GM23248 (cell line): ENCODE data around the gene MAN1A1. TPM values are rescaled to one million over a fixed set of nuclear protein-coding genes. Genes with fewer than 3 reads are reported as not detected.

Experiments used
- DNase-seq: peaks from one replicate; pipeline ENCODE4 v3.0.0-alpha.2; 2015
- H2AFZ ChIP-seq: fragments of 200-600 bp; sonication (generic); 2 replicates; pipeline ENCODE4 v1.6.1; 2016; ENCODE audit warnings: antibody characterized with exemption
- H3F3A ChIP-seq: fragments of 200-600 bp; sonication (generic); 2 replicates; pipeline ENCODE4 v1.6.1; 2016; ENCODE audit warnings: mild to moderate bottlenecking, antibody characterized with exemption, mixed run types; ENCODE audit not compliant: insufficient read depth
- H3K27ac ChIP-seq: fragments of 200-600 bp; sonication (generic); 2 replicates; pipeline ENCODE4 v1.5.1; 2016; ENCODE audit warnings: mild to moderate bottlenecking
- H3K27me3 ChIP-seq: fragments of 200-600 bp; sonication (generic); replicated peaks from 2 replicates; pipeline ENCODE4 v1.6.1; 2016; ENCODE audit warnings: mild to moderate bottlenecking; ENCODE audit not compliant: insufficient read depth
- H3K36me3 ChIP-seq: fragments of 200-600 bp; sonication (generic); 2 replicates; pipeline ENCODE4 v1.6.1; 2016; ENCODE audit warnings: low read depth, mild to moderate bottlenecking
- H3K4me1 ChIP-seq: fragments of 200-600 bp; sonication (generic); 2 replicates; pipeline ENCODE4 v1.6.1; 2016; ENCODE audit warnings: mild to moderate bottlenecking; ENCODE audit not compliant: insufficient read depth
- H3K4me2 ChIP-seq: fragments of 200-600 bp; sonication (generic); one replicate; pipeline ENCODE4 v1.6.1; 2016; ENCODE audit warnings: mild to moderate bottlenecking; ENCODE audit not compliant: unreplicated experiment
- H3K4me3 ChIP-seq: fragments of 200-600 bp; sonication (generic); 2 replicates; pipeline ENCODE4 v1.5.1; 2016; ENCODE audit warnings: mild to moderate bottlenecking
- H3K79me2 ChIP-seq: fragments of 200-600 bp; sonication (generic); 2 replicates; pipeline ENCODE4 v1.6.1; 2016; ENCODE audit warnings: mild to moderate bottlenecking; ENCODE audit not compliant: insufficient read depth
- H3K9ac ChIP-seq: fragments of 200-600 bp; sonication (generic); 2 replicates; pipeline ENCODE4 v1.6.1; 2016; ENCODE audit warnings: mild to moderate bottlenecking
- H3K9me2 ChIP-seq: fragments of 200-600 bp; sonication (generic); 2 replicates; pipeline ENCODE4 v1.6.1; 2016; ENCODE audit warnings: mixed run types, mild to moderate bottlenecking, moderate library complexity; ENCODE audit not compliant: insufficient read depth
- H3K9me3 ChIP-seq: fragments of 200-600 bp; sonication (generic); one replicate; pipeline ENCODE4 v1.6.1; 2017; ENCODE audit warnings: low read depth
- H4K20me1 ChIP-seq: fragments of 200-600 bp; sonication (generic); 2 replicates; pipeline ENCODE4 v1.6.0; 2016; ENCODE audit not compliant: insufficient read depth
- EZH2 ChIP-seq: fragments of 200-600 bp; sonication (generic); IDR thresholded peaks from 2 replicates; pipeline ENCODE4 v1.6.1; 2018; ENCODE audit warnings: antibody characterized with exemption, mild to moderate bottlenecking; ENCODE audit not compliant: insufficient read depth, poor library complexity, severe bottlenecking
- EZH2phosphoT487 ChIP-seq: fragments of 200-600 bp; sonication (generic); IDR thresholded peaks from 2 replicates; pipeline ENCODE4 v1.6.1; 2018; ENCODE audit warnings: antibody characterized with exemption, moderate library complexity, mild to moderate bottlenecking, low read depth; ENCODE audit not compliant: insufficient read depth
- WGBS, 2 experiments: methylation state at CpG; one replicate each; pipeline ENCODE4 v1.1.6; 2015 to 2017; ENCODE audit warnings: low lambda C conversion rate in 2 of 2, low coverage in 1 of 2; ENCODE audit errors: missing lambda C conversion rate in 2 of 2; 5-methylcytosine and 5-hydroxymethylcytosine counted together
- in situ Hi-C: fragments of 300-500 bp; cut with MboI; formaldehyde crosslinking; loops from 2 replicates; pipeline ENCODE4 v1.15.0; 2020
- polyA plus RNA-seq: library from polyadenylated mRNA; unstranded; fragments of >200 nt; fragmentation: Nextera tagmentation; extraction: Ambion mirVana; gene quantifications from 2 replicates; pipeline ENCODE4 v1.2.1, GENCODE V29; 2016
- total RNA-seq: library from RNA; depleted of rRNA; stranded (reverse); fragments of >200 nt; shearing (Covaris generic); gene quantifications from 2 replicates; pipeline ENCODE4 v1.2.3, GENCODE V29; 2014

The MAN1A1 gene
- total and polyA plus RNA-seq, 2 experiments from 2014 or later = 9.8 to 33.4 TPM

DNA sequence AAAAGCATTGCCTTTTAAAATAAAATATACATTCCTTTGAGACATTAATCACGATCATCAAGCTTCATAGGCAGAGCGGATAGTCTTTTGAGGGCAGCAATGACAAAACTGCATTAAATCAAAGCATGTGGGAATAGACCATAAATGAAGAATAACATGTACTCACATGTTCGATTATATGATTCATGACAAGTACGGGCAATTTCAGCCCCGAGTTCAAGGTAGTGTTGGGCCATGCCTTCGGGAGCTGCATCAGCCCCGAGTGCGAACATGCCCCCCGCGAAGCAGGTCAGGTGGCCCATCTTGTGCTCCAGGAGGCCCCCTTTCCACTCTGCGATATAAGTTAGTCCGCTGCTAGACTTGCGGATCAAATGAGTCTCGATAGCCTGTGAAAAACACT, 160.1 kb downstream of the MAN1A1 start:
- in situ Hi-C loops = no loop called here
- no peak overlapping the region for H3K27ac ChIP-seq
- H3K4me1 ChIP-seq = no peaks in the 10 kb centered on the region
- H3K9me3 ChIP-seq = no peaks in the 10 kb centered on the region
- WGBS, 2 experiments = 82 to 84% methylated on average over 14 of the region's 14 CpGs
- no peaks in the 10 kb centered on the region for H3F3A ChIP-seq
- H3K9ac ChIP-seq = no peak overlapping the region
- H3K4me2 ChIP-seq = no peak overlapping the region
- no peak overlapping the region for H3K4me3 ChIP-seq
- TF ChIP-seq EZH2 (no peak), EZH2phosphoT487 (no peak)
- DNase-seq = no peak
- no peaks in the 10 kb centered on the region for H3K36me3 ChIP-seq
- H3K79me2 ChIP-seq = no peaks in the 10 kb centered on the region
- no peaks in the 10 kb centered on the region for H3K9me2 ChIP-seq
- H2AFZ ChIP-seq = no peak overlapping the region
- H3K27me3 ChIP-seq = no peaks in the 10 kb centered on the region
- H4K20me1 ChIP-seq = no peaks in the 10 kb centered on the region

GRCh38 chr6:119187596-119187995, 162.0 kb downstream of the MAN1A1 start:
- Histone ChIP-seq H3K9me3 (no peaks in the 10 kb centered on the region), H3K79me2 (no peaks in the 10 kb centered on the region), H2AFZ (no peak overlapping the region), H3K4me1 (no peaks in the 10 kb centered on the region), H3K27ac (no peak overlapping the region), H3K27me3 (no peaks in the 10 kb centered on the region), H3K36me3 (no peaks in the 10 kb centered on the region), H3K4me2 (no peak overlapping the region), H3K9me2 (no peaks in the 10 kb centered on the region), H4K20me1 (no peaks in the 10 kb centered on the region), H3F3A (no peaks in the 10 kb centered on the region), H3K9ac (no peak overlapping the region), H3K4me3 (no peak overlapping the region)
- in situ Hi-C loops = no loop called here
- 68 to 84% methylated on average over 1 of the region's 1 CpG for WGBS, 2 experiments
- TF ChIP-seq EZH2phosphoT487 = no peak
- no peak for TF ChIP-seq EZH2
- no peak for DNase-seq

- no peak for DNase-seq
- 73 to 74% methylated on average over 5 of the region's 5 CpGs for WGBS, 2 experiments
- no peak overlapping the region for H3K4me3 ChIP-seq
- no peaks in the 10 kb centered on the region for H4K20me1 ChIP-seq
- no peak overlapping the region for H3K9ac ChIP-seq
- H3K27ac ChIP-seq = no peak overlapping the region
- H3F3A ChIP-seq = no peaks in the 10 kb centered on the region
- in situ Hi-C loops = no loop called here
- H3K79me2 ChIP-seq = no peaks in the 10 kb centered on the region
- H3K9me2 ChIP-seq = no peaks in the 10 kb centered on the region
- no peaks in the 10 kb centered on the region for H3K4me1 ChIP-seq
- no peaks in the 10 kb centered on the region for H3K36me3 ChIP-seq
- no peaks in the 10 kb centered on the region for H3K9me3 ChIP-seq
- H2AFZ ChIP-seq = no peak overlapping the region
- no peaks in the 10 kb centered on the region for H3K27me3 ChIP-seq
- TF ChIP-seq EZH2phosphoT487 = no peak
- TF ChIP-seq EZH2 = no peak
- no peak overlapping the region for H3K4me2 ChIP-seq
These were observed 163.1 kb downstream of the MAN1A1 start for GRCh38 chr6:119186490-119186889.

DNA sequence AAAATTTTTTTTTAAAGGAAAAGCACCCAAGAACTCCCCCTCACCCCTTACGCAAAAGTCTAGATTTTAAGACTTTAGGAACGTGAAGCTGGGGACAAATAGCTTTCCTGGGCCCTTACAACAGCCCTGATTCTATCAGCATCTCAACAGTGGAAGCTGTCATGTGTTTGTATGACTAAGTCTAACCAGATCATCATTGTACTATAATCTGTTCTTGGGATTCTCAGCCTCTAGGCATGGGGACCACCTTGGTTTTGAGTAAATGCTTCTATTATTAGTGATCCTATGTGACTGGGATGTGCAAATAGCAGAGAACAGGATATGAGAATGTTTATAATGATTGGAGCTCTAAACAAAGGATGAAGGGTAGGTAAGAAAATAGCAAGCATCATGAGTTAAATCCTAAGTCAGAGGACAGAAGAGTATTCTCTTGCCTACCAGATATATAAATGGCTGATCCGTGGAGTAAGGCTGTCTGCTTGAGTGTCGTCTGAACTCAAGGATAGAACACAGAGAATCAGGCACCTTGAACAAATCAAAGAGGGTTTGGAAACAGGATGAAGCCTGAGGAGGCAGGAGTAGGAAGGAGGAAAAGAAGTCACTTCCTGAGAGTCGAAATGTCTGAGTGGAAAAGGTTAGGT, 165.4 kb downstream of the MAN1A1 start:
- H3K79me2 ChIP-seq = no peaks in the 10 kb centered on the region
- H3K9me3 ChIP-seq = no peaks in the 10 kb centered on the region
- H4K20me1 ChIP-seq = no peaks in the 10 kb centered on the region
- no peaks in the 10 kb centered on the region for H3K9me2 ChIP-seq
- H3K4me2 ChIP-seq = no peak overlapping the region
- peak; percentile 7 for DNase-seq
- H3K27me3 ChIP-seq = no peaks in the 10 kb centered on the region
- in situ Hi-C loops = no loop called here
- no peak overlapping the region for H3K4me3 ChIP-seq
- H3K36me3 ChIP-seq = no peaks in the 10 kb centered on the region
- H3K27ac ChIP-seq = no peak overlapping the region
- 75 to 80% methylated on average over 5 of the region's 5 CpGs for WGBS, 2 experiments
- no peak overlapping the region for H3K9ac ChIP-seq
- H3F3A ChIP-seq = no peaks in the 10 kb centered on the region
- no peak for TF ChIP-seq EZH2phosphoT487
- TF ChIP-seq EZH2 = no peak
- H3K4me1 ChIP-seq = no peaks in the 10 kb centered on the region
- H2AFZ ChIP-seq = no peak overlapping the region
